ENCODE results near the gene FTCDNL1. TPM values are rescaled to one million over a fixed set of nuclear protein-coding genes. Genes with fewer than 3 reads are reported as not detected.

Gene FTCDNL1
- total RNA-seq, 2 donors from 2014 or later, result 0.70 to 1.5 TPM

GRCh38 chr2:199754766-199755165 lies 96.2 kb downstream of the FTCDNL1 start:
- Histone ChIP-seq H3K27ac (ENCODE audit: low read depth, low read length) (no peak overlapping the region), H3K27me3 (ENCODE audit: control insufficient read depth, insufficient read depth, low read length, poor library complexity, severe bottlenecking) (no peaks in the 10 kb centered on the region), H3K36me3 (ENCODE audit: control insufficient read depth, insufficient read depth, low read length) (no peaks in the 10 kb centered on the region), H3K9ac (ENCODE audit: extremely low read depth, low read length, poor library complexity, severe bottlenecking) (no peak overlapping the region), H3K9me3 (ENCODE audit: control insufficient read depth, low read length) (no peaks in the 10 kb centered on the region), H3K4me3 (ENCODE audit: low read length) (no peak overlapping the region), H3K4me1 (ENCODE audit: control insufficient read depth, insufficient read depth, low read length) (no peaks in the 10 kb centered on the region)
- DNase-seq, result no peak
- WGBS, 2 experiments (ENCODE audit: insufficient coverage in 1 of 2, insufficient read length in 1 of 2), result 87 to 89% methylated on average over 1 to 3 of the region's 3 CpGs
- Mint-ChIP-seq H3K4me1 (no peaks in the 10 kb centered on the region), H3K4me3 (no peak overlapping the region), H3K27me3 (ENCODE audit: insufficient read depth) (no peaks in the 10 kb centered on the region), H3K9me3 (peaks cover 8% of the 10 kb centered on the region), H3K36me3 (ENCODE audit: low read depth) (no peaks in the 10 kb centered on the region), H3K27ac (no peak overlapping the region)
- TF ChIP-seq CTCF (conservative IDR thresholded peaks at IDR 0.05), result no peak

DNA sequence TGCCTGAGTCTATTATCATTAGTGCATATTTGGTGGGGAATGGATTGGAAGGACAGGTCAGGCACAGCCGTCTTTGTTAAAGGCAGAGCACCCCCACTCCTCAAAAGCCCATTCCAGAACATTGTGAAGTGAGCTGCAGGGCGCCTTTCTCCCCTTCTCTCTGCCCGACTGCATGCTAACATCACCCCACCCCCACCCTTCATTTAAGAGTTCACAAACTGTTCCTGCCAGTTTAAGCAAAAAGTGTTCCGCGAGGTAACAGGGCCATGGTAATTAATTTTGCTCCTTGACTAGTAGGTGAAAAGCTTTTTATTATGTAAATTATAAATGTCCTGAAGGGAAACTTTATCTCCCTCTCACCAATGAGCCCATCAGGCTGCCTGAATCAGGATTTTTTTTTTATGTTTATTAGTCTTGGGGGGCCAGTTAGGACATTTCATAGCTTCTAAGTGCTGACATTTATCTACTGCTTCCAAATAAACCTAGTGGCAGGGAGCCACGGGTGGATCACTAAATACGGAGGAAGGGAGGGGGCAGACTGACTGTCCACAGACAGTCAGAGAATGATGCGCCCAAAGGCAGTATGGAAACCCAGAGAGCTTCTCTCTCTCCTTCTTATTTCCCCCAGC lies 99.4 kb downstream of the FTCDNL1 start:
- H3K27ac Mint-ChIP-seq, result no peak overlapping the region
- Histone ChIP-seq H3K36me3 (ENCODE audit: control insufficient read depth, insufficient read depth, low read length) (no peaks in the 10 kb centered on the region), H3K9ac (ENCODE audit: extremely low read depth, low read length, poor library complexity, severe bottlenecking) (no peak overlapping the region), H3K27ac (ENCODE audit: low read depth, low read length) (no peak overlapping the region), H3K4me1 (ENCODE audit: control insufficient read depth, insufficient read depth, low read length) (no peaks in the 10 kb centered on the region), H3K27me3 (ENCODE audit: control insufficient read depth, insufficient read depth, low read length, poor library complexity, severe bottlenecking) (no peaks in the 10 kb centered on the region), H3K4me3 (ENCODE audit: low read length) (no peak overlapping the region), H3K9me3 (ENCODE audit: control insufficient read depth, low read length) (no peaks in the 10 kb centered on the region)
- peaks cover 4% of the 10 kb centered on the region for H3K4me1 Mint-ChIP-seq
- H3K4me3 Mint-ChIP-seq, result no peak overlapping the region
- WGBS, 2 experiments (ENCODE audit: insufficient coverage in 1 of 2, insufficient read length in 1 of 2), result 20 to 73% methylated on average over 1 to 8 of the region's 8 CpGs
- no peak for TF ChIP-seq CTCF (conservative IDR thresholded peaks at IDR 0.05)
- no peaks in the 10 kb centered on the region for H3K36me3 Mint-ChIP-seq (ENCODE audit: low read depth)
- H3K27me3 Mint-ChIP-seq (ENCODE audit: insufficient read depth), result no peaks in the 10 kb centered on the region
- no peak for DNase-seq
- peaks cover 8% of the 10 kb centered on the region for H3K9me3 Mint-ChIP-seq

DNA sequence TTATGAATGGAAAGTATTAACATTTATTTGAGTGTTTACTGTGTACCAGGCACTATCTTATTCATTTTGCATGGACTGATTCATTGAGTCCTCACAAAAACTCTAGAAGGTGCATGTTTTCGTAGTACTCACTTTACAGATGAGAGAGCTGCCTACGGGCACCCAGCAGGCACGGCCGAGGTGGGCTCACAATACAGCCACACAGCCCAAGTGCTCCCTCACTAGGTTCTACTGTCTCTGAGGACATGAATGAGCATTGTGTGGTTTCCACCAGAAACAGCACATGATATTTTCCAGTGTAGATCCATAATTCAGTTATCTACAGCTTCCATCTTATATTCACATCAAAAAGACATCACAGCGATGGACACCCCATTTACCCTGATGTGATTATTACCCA lies 101.4 kb downstream of the FTCDNL1 start:
- H3K4me1 ChIP-seq (ENCODE audit: control insufficient read depth, insufficient read depth, low read length), result no peaks in the 10 kb centered on the region
- H3K27me3 Mint-ChIP-seq (ENCODE audit: insufficient read depth), result peaks cover 4% of the 10 kb centered on the region
- 93% methylated on average over 3 to 5 of the region's 5 CpGs for WGBS, 2 experiments (ENCODE audit: insufficient coverage in 1 of 2, insufficient read length in 1 of 2)
- no peaks in the 10 kb centered on the region for H3K27me3 ChIP-seq (ENCODE audit: control insufficient read depth, insufficient read depth, low read length, poor library complexity, severe bottlenecking)
- no peak overlapping the region for H3K27ac ChIP-seq (ENCODE audit: low read depth, low read length)
- DNase-seq, result no peak
- TF ChIP-seq CTCF (conservative IDR thresholded peaks at IDR 0.05), result no peak
- H3K27ac Mint-ChIP-seq, result no peak overlapping the region
- H3K36me3 ChIP-seq (ENCODE audit: control insufficient read depth, insufficient read depth, low read length), result no peaks in the 10 kb centered on the region
- H3K36me3 Mint-ChIP-seq (ENCODE audit: low read depth), result no peaks in the 10 kb centered on the region
- H3K9me3 ChIP-seq (ENCODE audit: control insufficient read depth, low read length), result no peaks in the 10 kb centered on the region
- H3K9ac ChIP-seq (ENCODE audit: extremely low read depth, low read length, poor library complexity, severe bottlenecking), result no peak overlapping the region
- no peak overlapping the region for H3K4me3 ChIP-seq (ENCODE audit: low read length)
- H3K4me1 Mint-ChIP-seq, result peaks cover 8% of the 10 kb centered on the region
- H3K9me3 Mint-ChIP-seq, result peaks cover 8% of the 10 kb centered on the region
- no peak overlapping the region for H3K4me3 Mint-ChIP-seq

All from endodermal cell (in vitro differentiated cells).